SK-N-SH (cell line): ENCODE measurements around the gene INO80D. TPM values are rescaled to one million over a fixed set of nuclear protein-coding genes. Genes with fewer than 3 reads are reported as not detected.

Experiments used
- CTCF ChIA-PET: fragments of 300-600, 350-600 bp; formaldehyde crosslinking; extraction: SDS; loops from one replicate; lab custom pipeline; 2021; lab: Yijun Ruan, JAX
- POLR2A ChIA-PET: fragments of 350-600 bp; sonication (Branson Sonifier 250); formaldehyde crosslinking; extraction: SDS; loops from one replicate; lab custom pipeline; 2020; ENCODE audit warnings: antibody characterized with exemption, inconsistent platforms; lab: Yijun Ruan, JAX
- DNase-seq: peaks from one replicate; pipeline ENCODE4 v3.0.0; 2012
- H2AFZ ChIP-seq: fragments of 200-600 bp; sonication (generic); 2 replicates; pipeline ENCODE4 v1.8.1; 2016; ENCODE audit warnings: antibody characterized with exemption, mild to moderate bottlenecking, low read depth
- H3F3A ChIP-seq: fragments of 200-600 bp; sonication (generic); replicated peaks from 2 replicates; pipeline ENCODE3; 2016; ENCODE audit warnings: antibody characterized with exemption, mild to moderate bottlenecking; ENCODE audit not compliant: insufficient read depth
- H3K27ac ChIP-seq, 2 experiments: fragments of 200-500 bp in 1 of 2; fragments of 200-600 bp in 1 of 2; sonication (Bioruptor generic) in 1 of 2; sonication (generic), shearing (Covaris generic) in 1 of 2; 2 replicates each; pipeline versions ENCODE4 v1.5.1 to v1.6.1; 2014 to 2016; ENCODE audit warnings: low read depth in 2 of 2, inconsistent platforms in 1 of 2, low read length in 1 of 2, mild to moderate bottlenecking in 1 of 2, mixed read lengths in 1 of 2
- H3K27me3 ChIP-seq: fragments of 200-600 bp; sonication (generic), shearing (Covaris generic); 2 replicates; pipeline ENCODE4 v1.6.1; 2016; ENCODE audit warnings: mixed run types; ENCODE audit not compliant: insufficient read depth
- H3K36me3 ChIP-seq, 2 experiments: fragments of 200-500 bp in 1 of 2; fragments of 200-600 bp in 1 of 2; sonication (Bioruptor generic) in 1 of 2; sonication (generic) in 1 of 2; replicated peaks in 1 of 2; 2 replicates each; pipeline versions ENCODE3 to v1.5.1; 2014 to 2016; ENCODE audit warnings: low read length in 1 of 2, mild to moderate bottlenecking in 1 of 2; ENCODE audit not compliant: insufficient read depth in 2 of 2, control insufficient read depth in 1 of 2
- H3K4me1 ChIP-seq, 2 experiments: fragments of 200-500 bp in 1 of 2; fragments of 200-600 bp in 1 of 2; sonication (Bioruptor generic) in 1 of 2; sonication (generic), shearing (Covaris generic) in 1 of 2; 2 replicates each; pipeline versions ENCODE4 v1.5.1 to v1.6.1; 2014 to 2016; ENCODE audit warnings: low read depth in 1 of 2, low read length in 1 of 2, mixed run types in 1 of 2; ENCODE audit not compliant: insufficient read depth in 2 of 2, control insufficient read depth in 1 of 2
- H3K4me2 ChIP-seq: fragments of 200-600 bp; sonication (generic), shearing (Covaris generic); 2 replicates; pipeline ENCODE4 v1.6.1; 2017; ENCODE audit warnings: mixed run types
- H3K4me3 ChIP-seq, 2 experiments: fragments of 200-500 bp in 1 of 2; fragments of 200-600 bp in 1 of 2; sonication (Bioruptor generic) in 1 of 2; sonication (generic), shearing (Covaris generic) in 1 of 2; 2 replicates each; pipeline versions ENCODE4 v1.5.1 to v1.8.1; 2014 to 2016; ENCODE audit warnings: low read depth in 2 of 2, inconsistent platforms in 1 of 2, low read length in 1 of 2, mild to moderate bottlenecking in 1 of 2, mixed read lengths in 1 of 2, moderate library complexity in 1 of 2
- H3K79me2 ChIP-seq: fragments of 200-600 bp; sonication (generic); 2 replicates; pipeline ENCODE4 v1.8.1; 2017; ENCODE audit warnings: mild to moderate bottlenecking; ENCODE audit not compliant: insufficient read depth
- H3K9ac ChIP-seq: fragments of 200-600 bp; sonication (generic); 2 replicates; pipeline ENCODE4 v1.6.1; 2017; ENCODE audit warnings: mixed run types
- H3K9me2 ChIP-seq: fragments of 200-600 bp; sonication (generic); 2 replicates; pipeline ENCODE4 v1.6.1; 2017; ENCODE audit warnings: mixed run types
- H3K9me3 ChIP-seq: fragments of 200-600 bp; sonication (generic); 2 replicates; pipeline ENCODE4 v1.6.1; 2017; ENCODE audit warnings: mixed run types, mild to moderate bottlenecking, moderate library complexity
- H4K20me1 ChIP-seq: fragments of 200-600 bp; sonication (generic); 2 replicates; pipeline ENCODE4 v1.6.1; 2017; ENCODE audit warnings: mild to moderate bottlenecking, mixed run types; ENCODE audit not compliant: insufficient read depth
- ELF1 ChIP-seq: IDR thresholded peaks from 2 replicates; pipeline ENCODE4 v1.4.0; 2012
- EZH2phosphoT487 ChIP-seq: fragments of 200-600 bp; sonication (generic); IDR thresholded peaks from 2 replicates; pipeline ENCODE4 v1.6.1; 2017; ENCODE audit warnings: low read depth, mixed run types, mild to moderate bottlenecking, antibody characterized with exemption, moderate library complexity, borderline replicate concordance
- FOXJ3 ChIP-seq: sonication (generic); formaldehyde crosslinking; IDR thresholded peaks from 2 replicates; pipeline ENCODE4 v1.5.1; 2020; ENCODE audit warnings: mild to moderate bottlenecking, missing genetic modification reagents
- FOXM1 ChIP-seq: IDR thresholded peaks from 2 replicates; pipeline ENCODE4 v1.4.0; 2012; ENCODE audit warnings: low read depth, mild to moderate bottlenecking
- GABPA ChIP-seq: IDR thresholded peaks from 2 replicates; pipeline ENCODE4 v1.4.0; 2012; ENCODE audit warnings: low read depth, mild to moderate bottlenecking
- GATA2 ChIP-seq: sonication (generic); formaldehyde crosslinking; IDR thresholded peaks from 2 replicates; pipeline ENCODE4 v1.5.0; 2020; ENCODE audit warnings: mild to moderate bottlenecking, missing genetic modification reagents
- JUND ChIP-seq: IDR thresholded peaks from 2 replicates; pipeline ENCODE4 v1.4.0; 2012
- MAX ChIP-seq: IDR thresholded peaks from 2 replicates; pipeline ENCODE4 v1.4.0; 2012; ENCODE audit warnings: low read depth
- MEF2A ChIP-seq: IDR thresholded peaks from 2 replicates; pipeline ENCODE4 v1.4.0; 2012; ENCODE audit warnings: low read depth, borderline replicate concordance
- POLR2AphosphoS5 ChIP-seq: IDR thresholded peaks from 2 replicates; pipeline ENCODE4 v1.6.1; 2012; ENCODE audit warnings: low read depth, low read length
- REST ChIP-seq: IDR thresholded peaks from 2 replicates; pipeline ENCODE4 v1.6.1; 2012; ENCODE audit warnings: mild to moderate bottlenecking, low read depth, low read length, moderate library complexity
- RFX5 ChIP-seq: IDR thresholded peaks from 2 replicates; pipeline ENCODE4 v1.6.1; 2012; ENCODE audit warnings: mild to moderate bottlenecking, improper control_type of control experiment, low read length
- RXRA ChIP-seq: IDR thresholded peaks from 2 replicates; pipeline ENCODE4 v1.4.0; 2012; ENCODE audit warnings: low read depth, mild to moderate bottlenecking, borderline replicate concordance
- TAF1 ChIP-seq: IDR thresholded peaks from 2 replicates; pipeline ENCODE4 v1.6.1; 2012; ENCODE audit warnings: low read depth, mild to moderate bottlenecking, low read length, moderate library complexity, borderline replicate concordance
- TCF12 ChIP-seq: IDR thresholded peaks from 2 replicates; pipeline ENCODE4 v1.4.0; 2012
- TEAD4 ChIP-seq: IDR thresholded peaks from 2 replicates; pipeline ENCODE4 v1.4.0; 2012; ENCODE audit warnings: mild to moderate bottlenecking, borderline replicate concordance; ENCODE audit not compliant: insufficient read depth
- USF2 ChIP-seq: fragments of 150-350 bp; IDR thresholded peaks from 2 replicates; pipeline ENCODE4 v1.6.1; 2017; ENCODE audit warnings: antibody characterized with exemption, low read length, low read depth, borderline replicate concordance
- YY1 ChIP-seq: IDR thresholded peaks from 2 replicates; pipeline ENCODE4 v1.4.0; 2012; ENCODE audit warnings: low read depth, mild to moderate bottlenecking
- WGBS: methylation state at CpG from one replicate; pipeline ENCODE4 v1.1.6; 2017; ENCODE audit warnings: low lambda C conversion rate; 5-methylcytosine and 5-hydroxymethylcytosine counted together
- polyA plus RNA-seq, 3 experiments: library from polyadenylated mRNA; depleted of rRNA; stranded (reverse); fragments of >200 nt; gene quantifications; 2 replicates each; pipeline ENCODE4 v1.2.3, GENCODE V29; 2012

Gene INO80D
- polyA plus RNA-seq, 1 of the 3 experiments (the other 2 are of a cell fraction) = 0.69 TPM

GRCh38 chr2:206054952-206055351 lies 31.0 kb downstream of the INO80D start:
- Histone ChIP-seq H3K27ac (no peak overlapping the region), H2AFZ (no peak overlapping the region), H4K20me1 (no peaks in the 10 kb centered on the region), H3K4me3 (no peak overlapping the region), H3K27me3 (no peaks in the 10 kb centered on the region), H3K4me2 (no peak overlapping the region), H3K9me2 (no peaks in the 10 kb centered on the region; the same call in 1 of the 2 replicates), H3K9ac (no peak overlapping the region), H3K9me3 (no peaks in the 10 kb centered on the region), H3K36me3 (peaks cover 14 to 19% of the 10 kb centered on the region in 2 experiments), H3K79me2 (peaks cover 29% of the 10 kb centered on the region; the same call in 1 of the 2 replicates), H3K4me1 (no peaks in the 10 kb centered on the region), H3F3A (peaks cover 8% of the 10 kb centered on the region)
- ChIA-PET POLR2A (no interaction called here), CTCF (interaction anchor here (1.2 to 1.3 kb wide), 2 partner anchors 9 to 13 kb away, joined by 3 read pairs; no protein-coding TSS in a partner anchor)
- no peak for DNase-seq
- 89% methylated on average over 3 of the region's 3 CpGs for WGBS
- TF ChIP-seq TAF1 (no peak), YY1 (no peak), GATA2 (CRISPR knock-in tag) (no peak), USF2 (no peak), MAX (no peak), FOXJ3 (CRISPR knock-in tag) (no peak), RXRA (no peak), GABPA (no peak), FOXM1 (no peak)
- TF ChIP-seq, all 33 proteins: peak for 0

- Histone ChIP-seq H3K9ac (no peak overlapping the region), H3K27me3 (no peaks in the 10 kb centered on the region), H4K20me1 (no peaks in the 10 kb centered on the region), H3F3A (peaks cover 8% of the 10 kb centered on the region), H3K36me3 (peaks cover 10 to 13% of the 10 kb centered on the region in 2 experiments), H3K9me2 (no peaks in the 10 kb centered on the region; the same call in 1 of the 2 replicates), H3K4me1 (no peaks in the 10 kb centered on the region), H3K4me3 (no peak overlapping the region), H3K9me3 (no peaks in the 10 kb centered on the region), H3K4me2 (no peak overlapping the region), H2AFZ (no peak overlapping the region), H3K79me2 (peaks cover 38% of the 10 kb centered on the region; the same call in 1 of the 2 replicates), H3K27ac (no peak overlapping the region)
- DNase-seq = no peak
- TF ChIP-seq FOXM1 = no peak
- no peak for TF ChIP-seq TEAD4
- POLR2A ChIA-PET = no interaction called here
- CTCF ChIA-PET = no interaction called here
- 91% methylated on average over 6 of the region's 6 CpGs for WGBS
Observed at GRCh38 chr2:206051912-206052311, 34.1 kb downstream of the INO80D start.

- H3K4me1 ChIP-seq = no peaks in the 10 kb centered on the region
- DNase-seq = no peak
- H3K9me3 ChIP-seq = no peaks in the 10 kb centered on the region
- no peaks in the 10 kb centered on the region for H4K20me1 ChIP-seq
- H3F3A ChIP-seq = peaks cover 24% of the 10 kb centered on the region
- H3K9ac ChIP-seq = no peak overlapping the region
- no peak overlapping the region for H3K4me2 ChIP-seq
- H3K27me3 ChIP-seq = no peaks in the 10 kb centered on the region
- ChIA-PET POLR2A (no interaction called here), CTCF (no interaction called here)
- H3K4me3 ChIP-seq = no peak overlapping the region
- 98% methylated on average over 1 of the region's 1 CpG for WGBS
- peaks cover 0 to 4% of the 10 kb centered on the region in 2 experiments for H3K36me3 ChIP-seq
- H3K79me2 ChIP-seq = peaks cover 28% of the 10 kb centered on the region
- no peak overlapping the region for H3K27ac ChIP-seq
- H2AFZ ChIP-seq = no peak overlapping the region
- no peaks in the 10 kb centered on the region; the same call in 1 of the 2 replicates for H3K9me2 ChIP-seq
- TF ChIP-seq REST (no peak), JUND (no peak), FOXJ3 (CRISPR knock-in tag) (no peak), ELF1 (no peak), TCF12 (no peak), RFX5 (no peak), MEF2A (no peak), YY1 (no peak), EZH2phosphoT487 (no peak), USF2 (no peak), GATA2 (CRISPR knock-in tag) (no peak), POLR2AphosphoS5 (no peak)
Observed at GRCh38 chr2:206049392-206049791, 36.6 kb downstream of the INO80D start.
